ENCODE data around the gene TCF12. TPM values are rescaled to one million over a fixed set of nuclear protein-coding genes. Genes with fewer than 3 reads are reported as not detected.

The TCF12 gene
- total RNA-seq, 1 donor from 2014 or later, result 112 TPM

- no peak for TF ChIP-seq CTCF (IDR thresholded peaks at IDR 0.05; ENCODE audit: insufficient read depth, low read depth, low read length)
- TF ChIP-seq EZH2 (IDR thresholded peaks at IDR 0.05; ENCODE audit: insufficient read depth, low read length), result no peak
- Histone ChIP-seq H3K79me2 (ENCODE audit: insufficient read depth, low read length) (peaks cover 22% of the 10 kb centered on the region), H3K4me1 (ENCODE audit: insufficient read depth, low read length) (peaks cover 5% of the 10 kb centered on the region), H3K4me2 (ENCODE audit: low read length) (no peak overlapping the region), H4K20me1 (ENCODE audit: insufficient read depth, low read length) (peaks cover 16% of the 10 kb centered on the region), H3K27me3 (ENCODE audit: insufficient read depth, low read length) (no peaks in the 10 kb centered on the region), H3K27ac (ENCODE audit: low read depth, low read length) (no peak overlapping the region), H3K36me3 (ENCODE audit: insufficient read depth, low read length) (no peaks in the 10 kb centered on the region), H3K9me3 (ENCODE audit: insufficient read depth, low read depth, low read length) (no peaks in the 10 kb centered on the region), H3K9ac (ENCODE audit: low read length) (no peak overlapping the region), H3K4me3 (ENCODE audit: insufficient read depth, low read depth, low read length) (no peak overlapping the region), H2AFZ (ENCODE audit: low read depth, low read length) (no peak overlapping the region)
- Mint-ChIP-seq H3K4me1 (ENCODE audit: low read depth, unreplicated experiment) (peaks cover 11% of the 10 kb centered on the region), H3K36me3 (ENCODE audit: low read depth, unreplicated experiment) (no peaks in the 10 kb centered on the region), H3K4me3 (ENCODE audit: unreplicated experiment) (no peak overlapping the region), H3K27ac (ENCODE audit: unreplicated experiment) (no peak overlapping the region), H3K27me3 (ENCODE audit: low read depth, unreplicated experiment) (no peaks in the 10 kb centered on the region), H3K9me3 (ENCODE audit: unreplicated experiment) (no peaks in the 10 kb centered on the region)
- FAIRE-seq (no peak), DNase-seq (ENCODE audit: low read depth) (no peak)
Measured at GRCh38 chr15:57143511-57144078, 225.2 kb downstream of the TCF12 start.

- FAIRE-seq (no peak), DNase-seq (ENCODE audit: low read depth) (no peak)
- peaks cover 16% of the 10 kb centered on the region for H3K79me2 ChIP-seq (ENCODE audit: insufficient read depth, low read length)
- H3K27ac ChIP-seq (ENCODE audit: low read depth, low read length), result no peak overlapping the region
- no peaks in the 10 kb centered on the region for H3K36me3 ChIP-seq (ENCODE audit: insufficient read depth, low read length)
- no peak overlapping the region for H3K4me3 Mint-ChIP-seq (ENCODE audit: unreplicated experiment)
- no peak overlapping the region for H3K27ac Mint-ChIP-seq (ENCODE audit: unreplicated experiment)
- H3K9ac ChIP-seq (ENCODE audit: low read length), result no peak overlapping the region
- H3K27me3 ChIP-seq (ENCODE audit: insufficient read depth, low read length), result no peaks in the 10 kb centered on the region
- no peaks in the 10 kb centered on the region for H3K9me3 Mint-ChIP-seq (ENCODE audit: unreplicated experiment)
- H2AFZ ChIP-seq (ENCODE audit: low read depth, low read length), result no peak overlapping the region
- H3K27me3 Mint-ChIP-seq (ENCODE audit: low read depth, unreplicated experiment), result no peaks in the 10 kb centered on the region
- H3K4me3 ChIP-seq (ENCODE audit: insufficient read depth, low read depth, low read length), result no peak overlapping the region
- H3K9me3 ChIP-seq (ENCODE audit: insufficient read depth, low read depth, low read length), result no peaks in the 10 kb centered on the region
- TF ChIP-seq EZH2 (IDR thresholded peaks at IDR 0.05; ENCODE audit: insufficient read depth, low read length), result no peak
- TF ChIP-seq CTCF (IDR thresholded peaks at IDR 0.05; ENCODE audit: insufficient read depth, low read depth, low read length), result no peak
- no peak overlapping the region for H3K4me2 ChIP-seq (ENCODE audit: low read length)
- H3K4me1 ChIP-seq (ENCODE audit: insufficient read depth, low read length), result peaks cover 8% of the 10 kb centered on the region
- peaks cover 15% of the 10 kb centered on the region for H4K20me1 ChIP-seq (ENCODE audit: insufficient read depth, low read length)
- no peaks in the 10 kb centered on the region for H3K36me3 Mint-ChIP-seq (ENCODE audit: low read depth, unreplicated experiment)
- H3K4me1 Mint-ChIP-seq (ENCODE audit: low read depth, unreplicated experiment), result peaks cover 15% of the 10 kb centered on the region
Measured at GRCh38 chr15:57144448-57144847, 226.0 kb downstream of the TCF12 start.

DNA sequence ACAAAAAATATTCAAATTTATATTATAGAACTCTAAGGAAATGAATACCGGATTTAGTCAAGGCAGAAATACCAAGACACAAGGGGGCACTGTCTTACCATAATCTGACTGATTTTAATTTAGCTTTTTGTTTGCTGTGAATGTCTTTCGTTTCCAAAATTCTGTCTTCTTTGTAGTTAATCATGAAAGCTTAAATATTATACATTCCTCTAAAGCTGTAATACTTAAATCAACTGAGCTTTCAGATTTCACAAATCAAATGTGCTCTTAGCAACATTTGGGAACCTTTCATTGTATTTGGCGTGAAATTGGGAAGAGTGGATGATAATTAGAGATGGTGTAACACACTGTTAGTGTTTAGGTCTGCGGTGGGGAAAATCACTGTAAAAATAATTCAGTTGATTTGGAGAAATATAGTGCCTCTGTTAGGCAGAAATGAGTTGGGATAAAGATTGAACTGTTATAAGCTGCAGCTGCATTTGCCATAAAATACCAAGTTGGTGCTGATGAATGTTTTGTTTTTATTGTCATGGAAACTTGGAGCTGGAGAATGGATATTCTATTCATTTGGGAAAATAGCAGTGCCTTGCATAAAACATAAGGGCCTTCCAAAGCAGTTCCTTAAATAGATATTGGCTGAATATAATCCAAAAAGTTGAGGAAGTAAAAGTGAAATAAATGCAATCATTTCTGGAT, 228.2 kb downstream of the TCF12 start:
- H3K27ac Mint-ChIP-seq (ENCODE audit: unreplicated experiment), result peak overlapping the region; percentile 30
- Histone ChIP-seq H3K4me1 (ENCODE audit: insufficient read depth, low read length) (peaks cover 16% of the 10 kb centered on the region), H3K79me2 (ENCODE audit: insufficient read depth, low read length) (peaks cover 10% of the 10 kb centered on the region), H2AFZ (ENCODE audit: low read depth, low read length) (no peak overlapping the region), H3K9me3 (ENCODE audit: insufficient read depth, low read depth, low read length) (no peaks in the 10 kb centered on the region), H3K27ac (ENCODE audit: low read depth, low read length) (peak overlapping the region; percentile 33), H3K36me3 (ENCODE audit: insufficient read depth, low read length) (no peaks in the 10 kb centered on the region), H4K20me1 (ENCODE audit: insufficient read depth, low read length) (peaks cover 15% of the 10 kb centered on the region), H3K4me3 (ENCODE audit: insufficient read depth, low read depth, low read length) (peak overlapping the region; percentile 22), H3K4me2 (ENCODE audit: low read length) (peak overlapping the region; percentile 74), H3K9ac (ENCODE audit: low read length) (peak overlapping the region; percentile 69), H3K27me3 (ENCODE audit: insufficient read depth, low read length) (no peaks in the 10 kb centered on the region)
- TF ChIP-seq EZH2 (IDR thresholded peaks at IDR 0.05; ENCODE audit: insufficient read depth, low read length) (no peak), CTCF (IDR thresholded peaks at IDR 0.05; ENCODE audit: insufficient read depth, low read depth, low read length) (peak; percentile 63)
- H3K4me3 Mint-ChIP-seq (ENCODE audit: unreplicated experiment), result no peak overlapping the region
- peak; percentile 23 for FAIRE-seq
- H3K36me3 Mint-ChIP-seq (ENCODE audit: low read depth, unreplicated experiment), result peaks cover 9% of the 10 kb centered on the region
- H3K9me3 Mint-ChIP-seq (ENCODE audit: unreplicated experiment), result no peaks in the 10 kb centered on the region
- H3K4me1 Mint-ChIP-seq (ENCODE audit: low read depth, unreplicated experiment), result peaks cover 21% of the 10 kb centered on the region
- DNase-seq (ENCODE audit: low read depth), result peak; percentile 52
- H3K27me3 Mint-ChIP-seq (ENCODE audit: low read depth, unreplicated experiment), result no peaks in the 10 kb centered on the region
